HCT116 (cell line): ENCODE measurements around the gene PRKG1. TPM values are rescaled to one million over a fixed set of nuclear protein-coding genes. Genes with fewer than 3 reads are reported as not detected.
"Not testable (repeated sequence)": the region's sequence is repeated elsewhere in the genome, so short reads cannot be mapped to it uniquely, and the experiment has no call there.

Experiments used
- ATAC-seq: fragments of 200-7000 bp; cut with Tn5 transposase; 2 replicates; pipeline ENCODE4 v1.9.1; 2020; ENCODE audit warnings: mild to moderate bottlenecking, moderate library complexity
- BruUV-seq: library from RNA; stranded (reverse); fragments of 400-500 nt; replicated peaks from 2 replicates; lab custom pipeline; 2021; lab: Mats Ljungman, UMichigan
- CTCF ChIA-PET: fragments of 300-600 bp; sonication (Branson Sonifier 250); formaldehyde crosslinking; loops from one replicate; lab custom pipeline; 2021; ENCODE audit warnings: antibody characterized with exemption; lab: Charles Lee
- POLR2A ChIA-PET: fragments of 300-600, 350-600 bp; sonication (Branson Sonifier 250); formaldehyde crosslinking; loops from one replicate; lab custom pipeline; 2021; ENCODE audit warnings: antibody characterized with exemption; lab: Charles Lee
- RAD21 ChIA-PET, 2 experiments: fragments of 300-600 bp; sonication (Branson Sonifier 250); formaldehyde crosslinking; loops; one replicate each; lab custom pipeline; 2023; ENCODE audit warnings: low total read pairs in 2 of 2; ENCODE audit not compliant: uncharacterized antibody in 2 of 2, unreplicated experiment in 2 of 2, low non-redundant PET in 1 of 2; lab: Charles Lee
- DNase-seq: peaks from one replicate; pipeline ENCODE4 v3.0.0-alpha.2; 2010; ENCODE audit warnings: low read depth, low spot score
- H2AFZ ChIP-seq: fragments of 200-600 bp; shearing (Covaris generic), sonication (generic); 2 replicates; pipeline ENCODE4 v1.6.1; 2017; ENCODE audit warnings: low read depth, mixed run types, mixed read lengths, antibody characterized with exemption, low read length; ENCODE audit not compliant: poor library complexity, severe bottlenecking
- H3K27ac ChIP-seq: 2 replicates; pipeline ENCODE4 v1.5.1; 2012; ENCODE audit warnings: low read depth, low read length
- H3K27me3 ChIP-seq: fragments of 200-600 bp; sonication (generic); 2 replicates; pipeline ENCODE4 v1.6.1; 2016; ENCODE audit warnings: mixed run types, low read length, mixed read lengths; ENCODE audit not compliant: insufficient read depth
- H3K36me3 ChIP-seq, 2 experiments: fragments of 200-500 bp in 1 of 2; fragments of 200-600 bp in 1 of 2; sonication (Bioruptor generic) in 1 of 2; sonication (generic) in 1 of 2; 2 replicates each; pipeline versions ENCODE4 v1.5.1 to v1.6.1; 2014 to 2016; ENCODE audit warnings: low read length in 2 of 2, inconsistent platforms in 1 of 2, mixed read lengths in 1 of 2, mixed run types in 1 of 2; ENCODE audit not compliant: insufficient read depth in 2 of 2, control insufficient read depth in 1 of 2
- H3K4me1 ChIP-seq, 2 experiments: fragments of 200-600 bp in 1 of 2; sonication (generic) in 1 of 2; 2 replicates each; pipeline versions ENCODE4 v1.5.1 to v1.6.1; 2012 to 2017; ENCODE audit warnings: low read length in 2 of 2, inconsistent platforms in 1 of 2, mild to moderate bottlenecking in 1 of 2, mixed read lengths in 1 of 2, mixed run types in 1 of 2, moderate library complexity in 1 of 2; ENCODE audit not compliant: insufficient read depth in 2 of 2, control insufficient read depth in 1 of 2
- H3K4me2 ChIP-seq: fragments of 200-600 bp; sonication (generic); 2 replicates; pipeline ENCODE4 v1.6.1; 2017; ENCODE audit warnings: mixed run types, low read length, mixed read lengths
- H3K4me3 ChIP-seq, 2 experiments: fragments of 200-600 bp in 1 of 2; sonication (generic) in 1 of 2; replicated peaks in 1 of 2; 2 replicates each; pipeline ENCODE4 v1.5.1; 2011 to 2016; ENCODE audit warnings: low read length in 2 of 2, control low read depth in 1 of 2, low read depth in 1 of 2, mild to moderate bottlenecking in 1 of 2, mixed read lengths in 1 of 2, mixed run types in 1 of 2
- H3K79me2 ChIP-seq: fragments of 200-600 bp; sonication (generic); 2 replicates; pipeline ENCODE4 v1.6.1; 2017; ENCODE audit warnings: mild to moderate bottlenecking, mixed run types, low read length, moderate library complexity, mixed read lengths; ENCODE audit not compliant: insufficient read depth
- H3K9ac ChIP-seq: fragments of 200-600 bp; sonication (generic); 2 replicates; pipeline ENCODE4 v1.6.1; 2016; ENCODE audit warnings: low read length, mixed read lengths
- H3K9me2 ChIP-seq: fragments of 200-600 bp; sonication (generic), shearing (Covaris generic); 2 replicates; pipeline ENCODE4 v1.6.1; 2017; ENCODE audit warnings: mixed run types, mild to moderate bottlenecking, moderate library complexity; ENCODE audit not compliant: insufficient read depth
- H3K9me3 ChIP-seq, 2 experiments: fragments of 200-500 bp in 1 of 2; fragments of 200-600 bp in 1 of 2; sonication (Bioruptor generic) in 1 of 2; sonication (generic) in 1 of 2; 2 replicates each; pipeline ENCODE4 v1.6.1; 2014 to 2017; ENCODE audit warnings: low read length in 2 of 2, mixed read lengths in 2 of 2, inconsistent platforms in 1 of 2, low read depth in 1 of 2, mild to moderate bottlenecking in 1 of 2, mixed run types in 1 of 2, moderate library complexity in 1 of 2; ENCODE audit not compliant: control insufficient read depth in 1 of 2, insufficient read depth in 1 of 2
- H4K20me1 ChIP-seq: fragments of 200-600 bp; sonication (generic), shearing (Covaris generic); 2 replicates; pipeline ENCODE4 v1.6.1; 2017; ENCODE audit warnings: mixed run types, mild to moderate bottlenecking, moderate library complexity; ENCODE audit not compliant: insufficient read depth
- EZH2phosphoT487 ChIP-seq: fragments of 200-600 bp; IDR thresholded peaks from 2 replicates; pipeline ENCODE4 v1.6.1; 2018; ENCODE audit warnings: antibody characterized with exemption, borderline replicate concordance
- JUND ChIP-seq: IDR thresholded peaks from 2 replicates; pipeline ENCODE4 v1.6.1; 2012
- POLR2A ChIP-seq: IDR thresholded peaks from 2 replicates; pipeline ENCODE4 v1.7.0; 2011; ENCODE audit warnings: borderline replicate concordance; ENCODE audit not compliant: insufficient read depth, insufficient read length; ENCODE audit errors: extremely low read depth
- POLR2AphosphoS5 ChIP-seq: IDR thresholded peaks from 2 replicates; pipeline ENCODE4 v1.6.1; 2011; ENCODE audit warnings: mild to moderate bottlenecking, low read depth, low read length, moderate library complexity
- RAD21 ChIP-seq: IDR thresholded peaks from 2 replicates; pipeline ENCODE4 v1.6.1; 2012; ENCODE audit warnings: low read depth, mild to moderate bottlenecking
- SRF ChIP-seq: IDR thresholded peaks from 2 replicates; pipeline ENCODE4 v1.6.1; 2012; ENCODE audit warnings: low read depth
- ZFX ChIP-seq: fragments of 450-650 bp; IDR thresholded peaks from 2 replicates; pipeline ENCODE4 v1.6.1; 2017
- intact Hi-C: fragments of 100-400 bp; cut with micrococcal nuclease; formaldehyde crosslinking; loops from 2 replicates; pipeline ENCODE4 v1.10.0; 2022
- total RNA-seq: library from RNA; stranded (reverse); gene quantifications from one replicate; pipeline ENCODE4 v1.2.1, GENCODE V29; 2021; ENCODE audit not compliant: unreplicated experiment
- TF ChIP-seq, protein P1 (sequence below): IDR thresholded peaks from 2 replicates; pipeline ENCODE4 v1.6.1; 2012
- TF ChIP-seq, protein P2 (sequence below), 3 experiments: fragments of 200-600 bp in 1 of 3; sonication (generic) in 1 of 3; IDR thresholded peaks in 2 of 3; conservative IDR thresholded peaks in 1 of 3; 2 replicates each; pipeline ENCODE4 v1.5.1; 2012 to 2017; ENCODE audit warnings: low read depth in 2 of 3, low read length in 2 of 3, antibody characterized with exemption in 1 of 3, borderline replicate concordance in 1 of 3, control low read depth in 1 of 3, mild to moderate bottlenecking in 1 of 3, mixed read lengths in 1 of 3, mixed run types in 1 of 3, moderate library complexity in 1 of 3; ENCODE audit not compliant: insufficient read depth in 1 of 3
- TF ChIP-seq, protein P3 (sequence below): IDR thresholded peaks from 2 replicates; pipeline ENCODE4 v1.6.1; 2012; ENCODE audit warnings: low read depth

The PRKG1 gene
- total RNA-seq, 1 experiment from 2014 or later = 1.4 TPM

DNA sequence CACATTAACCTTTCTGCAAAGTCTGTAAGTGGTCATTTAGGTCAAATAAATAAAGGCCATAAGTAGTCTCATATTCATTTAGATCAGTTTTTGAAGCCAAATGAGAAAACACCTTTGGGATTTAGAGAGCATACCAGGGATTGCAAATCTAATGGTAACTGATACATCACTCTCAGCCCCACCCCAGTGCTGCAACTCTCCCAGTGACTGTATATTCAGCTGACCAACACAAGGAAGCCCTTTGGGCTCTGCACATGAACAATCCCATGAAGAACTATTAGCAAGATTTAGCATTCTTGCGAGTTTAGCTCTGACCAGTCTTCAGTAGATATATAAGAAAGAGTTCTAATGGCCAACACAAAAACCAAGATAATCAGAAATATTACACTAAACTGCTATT is 372.8 kb downstream of the PRKG1 start:
- no peaks in the 10 kb centered on the region for H4K20me1 ChIP-seq
- ATAC-seq (no peak), DNase-seq (no peak)
- no peak overlapping the region for H3K4me2 ChIP-seq
- RAD21 ChIA-PET = no interaction called here
- no peak overlapping the region for H3K4me3 ChIP-seq
- H3K27me3 ChIP-seq = peaks cover 5% of the 10 kb centered on the region; the same call in 1 of the 2 replicates
- no peak for TF ChIP-seq ZFX
- TF ChIP-seq POLR2A = no peak
- TF ChIP-seq, protein P1, sequence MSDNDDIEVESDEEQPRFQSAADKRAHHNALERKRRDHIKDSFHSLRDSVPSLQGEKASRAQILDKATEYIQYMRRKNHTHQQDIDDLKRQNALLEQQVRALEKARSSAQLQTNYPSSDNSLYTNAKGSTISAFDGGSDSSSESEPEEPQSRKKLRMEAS = no peak
- TF ChIP-seq, protein P2, sequence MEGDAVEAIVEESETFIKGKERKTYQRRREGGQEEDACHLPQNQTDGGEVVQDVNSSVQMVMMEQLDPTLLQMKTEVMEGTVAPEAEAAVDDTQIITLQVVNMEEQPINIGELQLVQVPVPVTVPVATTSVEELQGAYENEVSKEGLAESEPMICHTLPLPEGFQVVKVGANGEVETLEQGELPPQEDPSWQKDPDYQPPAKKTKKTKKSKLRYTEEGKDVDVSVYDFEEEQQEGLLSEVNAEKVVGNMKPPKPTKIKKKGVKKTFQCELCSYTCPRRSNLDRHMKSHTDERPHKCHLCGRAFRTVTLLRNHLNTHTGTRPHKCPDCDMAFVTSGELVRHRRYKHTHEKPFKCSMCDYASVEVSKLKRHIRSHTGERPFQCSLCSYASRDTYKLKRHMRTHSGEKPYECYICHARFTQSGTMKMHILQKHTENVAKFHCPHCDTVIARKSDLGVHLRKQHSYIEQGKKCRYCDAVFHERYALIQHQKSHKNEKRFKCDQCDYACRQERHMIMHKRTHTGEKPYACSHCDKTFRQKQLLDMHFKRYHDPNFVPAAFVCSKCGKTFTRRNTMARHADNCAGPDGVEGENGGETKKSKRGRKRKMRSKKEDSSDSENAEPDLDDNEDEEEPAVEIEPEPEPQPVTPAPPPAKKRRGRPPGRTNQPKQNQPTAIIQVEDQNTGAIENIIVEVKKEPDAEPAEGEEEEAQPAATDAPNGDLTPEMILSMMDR (IDR thresholded peaks at IDR 0.05 in 2 of 3, conservative IDR thresholded peaks at IDR 0.05 in 1 of 3; ENCODE audit: borderline replicate concordance in 1 of 3, insufficient read depth in 1 of 3, low read depth in 2 of 3, low read length in 2 of 3) = no peak
- TF ChIP-seq RAD21 = no peak
- no peak for TF ChIP-seq POLR2AphosphoS5
- TF ChIP-seq JUND = no peak
- TF ChIP-seq EZH2phosphoT487 = no peak
- TF ChIP-seq, protein P3, sequence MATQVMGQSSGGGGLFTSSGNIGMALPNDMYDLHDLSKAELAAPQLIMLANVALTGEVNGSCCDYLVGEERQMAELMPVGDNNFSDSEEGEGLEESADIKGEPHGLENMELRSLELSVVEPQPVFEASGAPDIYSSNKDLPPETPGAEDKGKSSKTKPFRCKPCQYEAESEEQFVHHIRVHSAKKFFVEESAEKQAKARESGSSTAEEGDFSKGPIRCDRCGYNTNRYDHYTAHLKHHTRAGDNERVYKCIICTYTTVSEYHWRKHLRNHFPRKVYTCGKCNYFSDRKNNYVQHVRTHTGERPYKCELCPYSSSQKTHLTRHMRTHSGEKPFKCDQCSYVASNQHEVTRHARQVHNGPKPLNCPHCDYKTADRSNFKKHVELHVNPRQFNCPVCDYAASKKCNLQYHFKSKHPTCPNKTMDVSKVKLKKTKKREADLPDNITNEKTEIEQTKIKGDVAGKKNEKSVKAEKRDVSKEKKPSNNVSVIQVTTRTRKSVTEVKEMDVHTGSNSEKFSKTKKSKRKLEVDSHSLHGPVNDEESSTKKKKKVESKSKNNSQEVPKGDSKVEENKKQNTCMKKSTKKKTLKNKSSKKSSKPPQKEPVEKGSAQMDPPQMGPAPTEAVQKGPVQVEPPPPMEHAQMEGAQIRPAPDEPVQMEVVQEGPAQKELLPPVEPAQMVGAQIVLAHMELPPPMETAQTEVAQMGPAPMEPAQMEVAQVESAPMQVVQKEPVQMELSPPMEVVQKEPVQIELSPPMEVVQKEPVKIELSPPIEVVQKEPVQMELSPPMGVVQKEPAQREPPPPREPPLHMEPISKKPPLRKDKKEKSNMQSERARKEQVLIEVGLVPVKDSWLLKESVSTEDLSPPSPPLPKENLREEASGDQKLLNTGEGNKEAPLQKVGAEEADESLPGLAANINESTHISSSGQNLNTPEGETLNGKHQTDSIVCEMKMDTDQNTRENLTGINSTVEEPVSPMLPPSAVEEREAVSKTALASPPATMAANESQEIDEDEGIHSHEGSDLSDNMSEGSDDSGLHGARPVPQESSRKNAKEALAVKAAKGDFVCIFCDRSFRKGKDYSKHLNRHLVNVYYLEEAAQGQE = no peak
- TF ChIP-seq SRF = no peak
- intact Hi-C loops = no loop called here
- H3K4me1 ChIP-seq = no peaks in the 10 kb centered on the region
- POLR2A ChIA-PET = no interaction called here
- H3K9ac ChIP-seq = no peak overlapping the region
- H2AFZ ChIP-seq = no peak overlapping the region
- BruUV-seq = no TSS peak
- CTCF ChIA-PET = no interaction called here
- no peaks in the 10 kb centered on the region for H3K79me2 ChIP-seq
- no peak overlapping the region for H3K27ac ChIP-seq
- no peaks in the 10 kb centered on the region for H3K36me3 ChIP-seq
- H3K9me3 ChIP-seq = no peaks in the 10 kb centered on the region
- H3K9me2 ChIP-seq = no peaks in the 10 kb centered on the region

DNA sequence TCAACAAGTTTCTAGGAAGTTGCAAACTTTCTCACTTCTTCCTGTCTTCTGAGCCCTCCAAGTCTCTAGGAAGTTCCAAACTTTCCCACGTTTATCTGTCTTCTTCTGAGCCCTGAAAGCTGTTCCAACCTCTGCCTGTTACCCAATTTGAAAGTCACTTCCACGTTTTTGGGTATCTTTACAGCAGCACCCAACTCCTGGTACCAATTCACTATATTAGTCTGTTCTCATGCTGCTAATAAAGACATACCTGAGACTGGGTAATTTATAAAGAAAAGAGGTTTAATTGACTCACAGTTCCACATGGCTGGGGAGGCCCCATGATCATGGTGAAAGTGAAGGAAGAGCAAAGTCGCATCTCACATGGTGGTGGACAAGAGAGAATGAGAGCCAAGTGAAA is 381.5 kb downstream of the PRKG1 start:
- H3K9ac ChIP-seq, BruUV-seq, H3K79me2 ChIP-seq, H4K20me1 ChIP-seq, H3K4me1 ChIP-seq, intact Hi-C loops, ATAC-seq, H3K4me2 ChIP-seq, DNase-seq, H3K36me3 ChIP-seq, H3K27ac ChIP-seq, H2AFZ ChIP-seq, CTCF ChIA-PET, H3K4me3 ChIP-seq, RAD21 ChIA-PET, H3K9me2 ChIP-seq, POLR2A ChIA-PET, H3K9me3 ChIP-seq, H3K27me3 ChIP-seq: not testable (repeated sequence)
